ENCODE results near the gene SPOPL. TPM values are rescaled to one million over a fixed set of nuclear protein-coding genes. Genes with fewer than 3 reads are reported as not detected.
"Not testable (repeated sequence)": the region's sequence is repeated elsewhere in the genome, so short reads cannot be mapped to it uniquely, and the experiment has no call there.

The SPOPL gene
- 9.2 and 11.7 TPM in 2 replicates for total RNA-seq

DNA sequence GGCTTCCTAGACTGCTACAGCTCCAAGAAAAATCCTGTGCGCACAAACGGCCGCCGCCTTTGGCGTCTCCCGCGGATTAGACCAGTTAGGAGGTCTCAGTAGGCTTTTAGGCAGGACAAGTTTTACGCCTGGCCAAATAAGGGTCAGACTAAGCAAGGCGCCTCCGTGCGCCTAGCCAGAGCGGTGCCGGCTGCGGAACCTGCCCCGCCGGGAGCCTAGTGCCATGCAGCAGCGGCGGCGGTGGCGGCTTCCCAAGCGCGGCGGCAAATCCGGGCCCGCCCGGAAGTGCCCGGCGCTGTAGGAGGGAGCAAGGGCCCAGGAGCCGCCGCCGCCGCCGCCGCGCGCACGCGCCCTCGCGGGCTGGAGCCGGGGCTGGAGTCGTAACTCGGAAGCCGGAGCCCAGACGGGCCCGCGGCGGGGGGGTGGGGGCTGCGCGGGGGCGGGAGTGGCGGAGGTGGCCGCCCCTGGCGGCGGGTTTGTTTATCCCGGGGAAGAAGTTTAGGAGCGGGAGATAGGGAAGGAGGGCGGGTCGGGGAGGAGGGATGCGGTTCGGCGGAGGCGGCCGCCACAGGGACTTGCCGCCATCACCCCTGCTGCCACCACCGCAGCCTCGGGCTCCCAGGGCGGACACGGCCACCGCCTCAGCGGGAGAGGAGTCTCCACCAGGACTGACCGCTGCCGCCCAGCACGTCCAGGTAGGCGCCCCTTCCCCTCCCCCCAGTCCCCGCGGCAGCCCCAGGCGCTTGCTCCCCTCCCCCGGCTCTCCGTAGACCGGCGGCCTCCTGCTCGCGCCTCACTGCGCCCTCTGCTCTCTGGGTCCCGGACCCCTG is at the start of gene SPOPL:
SPOPL (plus strand) TSS at position 346 of the 830 bp plus-strand sequence. CDS start 48,447 bp downstream, outside the sequence.
- peak; percentile 89 to 92 for DNase-seq (ENCODE audit: low read depth in 2 of 2)

DNA sequence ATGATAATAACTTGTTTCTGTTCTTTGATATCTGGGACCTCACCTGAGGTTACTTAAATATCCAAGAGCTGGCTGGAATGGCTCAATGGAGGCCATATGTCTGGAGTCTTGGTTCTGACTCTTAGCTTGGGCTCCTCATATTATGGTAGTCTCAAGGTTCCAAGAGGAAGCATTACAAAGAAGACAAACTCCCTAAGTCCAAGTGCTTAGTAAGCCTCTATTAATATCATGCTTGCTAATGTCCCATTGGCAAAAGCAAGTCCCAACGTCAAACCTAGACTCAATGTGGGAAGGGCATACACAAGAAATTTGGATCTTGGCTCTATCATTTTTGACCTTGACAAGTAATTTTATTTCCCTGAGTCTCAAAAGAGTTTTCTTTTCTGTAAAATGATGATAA is 49.2 kb upstream of the SPOPL start:
- DNase-seq (ENCODE audit: low read depth in 2 of 2), result no peak

DNA sequence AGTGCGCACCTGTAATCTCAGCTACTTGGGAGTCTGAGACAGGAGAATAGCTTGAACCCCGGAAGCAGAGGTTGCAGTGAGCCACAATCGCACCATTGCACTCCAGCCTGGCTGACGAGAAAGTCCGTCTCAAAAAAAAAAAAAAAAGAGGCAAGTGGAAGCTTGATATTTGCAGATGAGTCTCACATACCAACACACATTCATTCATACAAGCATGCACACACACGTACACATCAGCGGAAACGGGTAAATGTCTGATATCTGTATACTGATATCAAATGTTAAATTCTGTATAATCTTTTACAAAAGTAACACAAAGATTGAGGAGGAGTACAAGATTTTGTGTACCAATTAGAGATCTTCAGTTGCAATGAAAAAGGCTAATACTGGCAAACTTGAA is 47.8 kb upstream of the SPOPL start:
- no peak for DNase-seq (ENCODE audit: low read depth in 2 of 2)

DNA sequence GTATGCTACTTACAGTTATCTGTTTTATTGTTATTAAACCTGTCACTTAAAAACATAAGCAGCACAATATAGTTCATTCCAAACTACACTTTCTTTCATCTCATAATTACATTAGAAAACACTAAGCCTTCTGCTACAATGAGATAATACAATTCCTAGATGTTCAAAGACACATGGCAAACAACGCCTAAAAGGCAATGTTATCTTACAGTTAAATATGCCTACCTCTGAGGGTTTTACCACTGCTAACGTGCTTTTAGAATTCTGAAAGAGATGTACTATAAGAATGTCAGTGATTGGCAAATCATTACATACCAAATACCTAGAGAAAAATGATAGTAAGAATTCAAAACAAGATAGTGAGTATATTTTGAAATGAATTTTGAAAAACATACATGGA is 46.8 kb upstream of the SPOPL start:
- no peak for DNase-seq (ENCODE audit: low read depth in 2 of 2)

DNA sequence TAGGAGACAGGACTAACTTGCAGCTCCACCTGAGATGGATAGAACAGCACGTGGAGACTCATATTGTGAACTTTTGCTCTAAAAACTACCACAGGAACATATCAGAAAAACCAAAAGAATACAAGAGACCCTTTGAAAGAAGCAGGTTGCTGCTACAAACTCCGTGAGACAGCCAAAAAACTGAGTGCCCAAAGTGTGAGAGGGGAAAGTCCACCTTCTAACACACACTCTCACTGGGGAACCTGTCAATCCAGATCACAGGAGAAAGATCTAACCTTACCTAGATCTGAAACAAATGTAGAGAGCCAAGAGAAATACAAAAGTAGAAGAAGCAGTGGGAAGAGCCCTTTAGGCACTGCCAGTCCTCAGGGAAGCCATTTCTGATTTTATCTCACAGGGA is 46.3 kb upstream of the SPOPL start:
- no peak for DNase-seq (ENCODE audit: low read depth in 2 of 2)

DNA sequence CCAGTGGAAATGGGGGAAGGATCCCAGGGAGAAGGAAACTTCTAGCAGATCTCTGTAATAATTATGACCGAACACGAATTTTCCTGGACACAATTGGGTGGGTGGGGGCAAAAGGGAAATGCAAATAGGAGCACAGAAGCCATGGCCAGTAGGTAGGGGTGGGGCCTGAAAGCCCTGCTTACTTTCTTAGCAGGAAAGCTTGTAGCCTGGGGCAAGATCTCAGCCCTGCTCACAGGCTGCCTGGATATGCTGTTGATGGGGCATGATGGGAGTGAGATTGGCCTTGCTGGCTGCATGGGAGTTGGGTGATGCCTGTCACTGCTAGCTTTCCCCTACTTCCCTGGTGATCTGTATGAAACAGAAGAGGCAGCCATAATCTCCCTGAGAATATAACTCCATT is 45.9 kb upstream of the SPOPL start:
- DNase-seq (ENCODE audit: low read depth in 2 of 2), result no peak

DNA sequence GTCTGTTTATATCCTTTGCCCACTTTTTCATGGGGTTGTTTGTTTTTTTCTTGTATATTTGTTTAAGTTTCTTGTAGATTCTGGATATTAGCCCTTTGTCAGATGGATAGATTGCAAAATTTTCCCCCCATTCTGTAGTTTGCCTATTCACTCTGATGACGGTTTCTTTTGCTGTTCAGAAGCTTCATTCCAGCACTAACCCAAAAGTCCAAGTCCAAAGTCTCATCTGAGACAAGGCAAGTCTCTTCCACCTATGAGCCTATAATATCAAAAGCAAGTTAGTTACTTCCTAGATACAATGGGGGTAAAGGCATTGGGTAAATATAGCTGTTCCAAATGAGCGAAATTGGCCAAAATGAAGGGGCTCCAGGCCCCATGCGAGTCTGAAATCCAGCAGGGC is 38.9 kb upstream of the SPOPL start:
- DNase-seq (ENCODE audit: low read depth in 2 of 2), result not testable (repeated sequence)

DNA sequence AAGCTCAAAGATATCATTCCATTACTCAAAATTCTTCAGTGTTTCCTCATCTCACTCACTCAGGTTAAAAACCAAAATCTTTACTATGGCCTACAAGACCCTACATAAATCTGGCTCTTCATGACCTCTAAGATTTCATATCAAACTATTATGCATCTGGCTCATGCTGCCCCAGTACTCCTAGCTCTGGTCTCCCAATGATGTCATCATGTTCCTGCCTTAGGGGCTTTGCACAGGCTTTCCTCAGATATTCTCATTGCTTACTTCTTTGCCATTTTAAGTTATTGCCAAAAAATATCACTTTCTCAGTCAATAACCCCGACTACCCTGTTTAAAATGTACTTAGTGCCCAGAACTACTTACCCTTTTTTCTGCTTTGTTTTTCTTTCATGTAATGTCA is 33.0 kb upstream of the SPOPL start:
- DNase-seq (ENCODE audit: low read depth in 2 of 2), result no peak

DNA sequence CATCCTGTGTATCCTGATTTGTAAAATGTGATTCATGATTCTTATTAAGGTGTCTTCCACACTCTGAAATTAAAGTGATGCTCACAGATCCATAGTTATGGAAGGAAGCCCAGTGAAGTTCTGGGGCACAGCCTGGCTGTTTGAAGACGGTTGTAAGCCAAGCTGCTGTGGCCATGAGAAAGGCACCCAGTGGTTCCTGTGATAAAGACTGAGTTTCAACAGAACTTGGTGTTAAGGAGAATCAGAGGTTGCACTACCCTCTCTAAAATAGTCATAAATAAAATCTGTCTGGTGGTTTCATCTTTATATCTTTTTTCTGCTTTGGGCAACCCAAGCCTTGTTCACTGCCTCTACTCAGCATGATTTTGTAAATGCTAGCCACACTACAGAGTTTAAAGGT is 32.2 kb upstream of the SPOPL start:
- DNase-seq (ENCODE audit: low read depth in 2 of 2), result no peak

DNA sequence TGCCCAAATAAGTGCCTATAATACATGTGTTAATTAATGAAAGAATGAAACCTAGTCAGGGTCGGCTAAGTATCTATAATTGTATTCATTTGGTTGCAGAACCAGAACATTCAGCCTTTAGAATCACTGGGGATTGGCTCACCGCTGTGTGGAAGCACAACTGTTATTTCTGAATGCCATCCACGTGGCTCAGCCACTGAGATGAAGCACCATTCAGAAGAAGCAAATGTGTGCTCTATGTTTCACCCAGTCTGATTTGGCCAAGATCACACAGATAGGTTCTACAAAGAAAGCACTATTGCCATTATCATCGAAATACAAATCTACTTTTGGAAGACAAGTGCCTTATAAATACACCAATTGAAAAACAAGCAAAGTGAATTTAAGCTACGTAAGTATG is 30.6 kb upstream of the SPOPL start:
- no peak for DNase-seq (ENCODE audit: low read depth in 2 of 2)

DNA sequence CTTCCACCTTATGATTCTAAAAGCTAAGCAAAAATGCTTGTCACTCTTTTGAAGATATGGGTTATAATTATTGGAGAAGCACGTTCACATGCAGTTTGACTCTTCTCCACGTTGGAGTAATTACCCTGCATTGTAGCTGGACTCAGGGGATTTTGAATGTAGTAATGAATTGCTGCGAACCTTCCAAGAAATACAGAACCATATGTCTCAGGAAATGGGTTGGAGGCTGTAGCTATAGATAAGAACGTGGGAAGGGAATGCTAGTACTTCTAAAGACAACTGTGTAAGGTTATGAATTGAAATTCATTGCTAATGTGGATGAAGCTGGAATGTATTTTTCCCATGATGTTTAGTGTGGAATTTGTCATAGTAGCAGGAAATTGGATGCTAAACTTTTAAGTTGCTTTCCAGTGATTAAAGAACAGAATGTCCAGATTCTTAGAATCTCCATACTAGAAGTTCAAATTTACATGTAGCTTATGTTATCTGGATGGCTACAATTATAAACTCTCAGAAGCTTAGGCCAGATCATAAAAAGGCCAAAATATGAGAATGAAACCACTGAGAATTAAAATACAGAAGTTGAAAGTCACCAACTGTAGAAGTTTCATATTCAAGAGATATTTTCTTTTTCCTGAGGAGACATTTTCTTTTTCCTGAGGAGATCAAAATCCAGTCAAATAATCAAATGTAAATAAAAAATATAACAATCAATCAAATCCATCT is 27.3 kb upstream of the SPOPL start:
- DNase-seq (ENCODE audit: low read depth in 2 of 2), result peak; percentile 20 to 67

DNA sequence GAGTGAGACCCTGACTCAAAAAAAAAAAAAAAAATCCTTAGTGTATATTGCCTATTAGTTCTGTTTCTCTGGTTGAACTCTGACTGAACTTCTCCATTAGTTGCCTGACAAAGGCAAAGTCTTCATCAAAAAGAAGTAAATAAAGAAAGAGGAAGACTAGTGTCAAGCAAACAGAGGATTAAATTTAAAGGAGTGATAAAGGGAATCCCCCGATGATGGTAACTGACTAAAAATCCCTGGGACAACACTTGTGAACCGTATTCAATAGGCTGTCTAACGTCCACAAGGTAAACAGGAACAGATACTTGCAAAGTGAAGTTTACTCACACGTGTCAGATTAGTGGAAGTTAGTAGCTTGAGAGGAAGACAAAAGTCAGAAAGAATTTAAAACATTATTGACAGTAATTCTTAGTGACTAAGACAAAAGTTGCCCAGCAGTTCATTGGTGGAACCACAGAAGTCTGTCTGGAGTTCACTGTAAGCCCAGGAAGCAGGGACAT is 26.2 kb upstream of the SPOPL start:
- peak in 1 of 2 donors; percentile 14 for DNase-seq (ENCODE audit: low read depth in 2 of 2)

DNA sequence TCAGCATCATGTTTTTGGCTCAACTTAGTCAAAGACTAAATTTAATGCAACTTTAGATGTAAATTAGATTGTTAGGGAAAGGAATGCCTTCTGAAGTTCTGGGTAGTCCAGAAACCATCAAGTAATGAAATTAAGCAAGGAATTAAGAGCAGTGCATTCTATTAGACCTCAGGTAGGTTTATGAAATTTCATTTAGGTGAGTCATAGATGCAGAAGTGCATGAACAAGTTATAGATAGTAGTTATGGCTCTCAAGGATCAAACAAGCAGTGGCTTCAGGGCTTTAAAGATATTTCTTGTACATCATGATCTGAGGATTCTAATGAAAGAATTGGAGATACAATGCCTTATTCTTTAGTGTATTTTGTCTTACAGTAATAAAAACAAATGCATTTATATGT is 25.4 kb upstream of the SPOPL start:
- DNase-seq (ENCODE audit: low read depth in 2 of 2), result no peak

DNA sequence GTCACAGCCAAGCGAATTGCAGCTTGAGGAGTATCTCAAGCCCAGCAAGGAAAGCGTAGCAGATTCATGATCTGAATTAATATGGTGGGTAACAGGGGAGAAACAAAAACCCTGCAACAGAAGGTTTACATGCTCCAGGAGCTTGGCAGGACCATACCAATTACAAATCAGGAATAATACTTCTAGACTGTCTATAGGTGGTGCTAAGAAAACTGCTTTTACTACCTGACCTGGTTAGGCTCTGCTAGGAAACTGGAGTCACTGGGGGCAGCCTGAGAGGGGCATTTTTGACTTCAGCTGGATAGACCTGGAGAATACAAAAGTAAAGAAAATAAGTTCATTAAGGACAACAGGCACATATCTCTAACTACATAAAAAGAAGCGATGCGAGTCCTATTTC is 24.6 kb upstream of the SPOPL start:
- no peak for DNase-seq (ENCODE audit: low read depth in 2 of 2)

DNA sequence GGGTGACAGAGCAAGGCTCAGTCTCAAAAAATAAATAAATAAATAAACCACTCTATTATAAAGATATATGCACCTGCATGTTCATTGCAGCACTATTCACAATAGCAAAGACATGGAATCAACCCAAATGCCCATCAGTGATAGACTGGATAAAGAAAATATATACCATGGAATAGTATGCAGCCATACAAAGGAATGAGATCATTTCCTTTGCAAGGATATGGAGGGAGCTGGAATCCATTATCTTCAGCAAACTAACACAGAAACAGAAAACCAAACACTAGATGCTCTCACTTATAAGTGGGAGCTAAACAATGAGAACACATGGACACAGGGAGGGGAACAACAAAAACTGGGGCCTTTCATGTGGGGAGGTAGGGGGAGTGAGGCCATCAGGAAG is 18.8 kb upstream of the SPOPL start:
- not testable (repeated sequence) for DNase-seq (ENCODE audit: low read depth in 2 of 2)

DNA sequence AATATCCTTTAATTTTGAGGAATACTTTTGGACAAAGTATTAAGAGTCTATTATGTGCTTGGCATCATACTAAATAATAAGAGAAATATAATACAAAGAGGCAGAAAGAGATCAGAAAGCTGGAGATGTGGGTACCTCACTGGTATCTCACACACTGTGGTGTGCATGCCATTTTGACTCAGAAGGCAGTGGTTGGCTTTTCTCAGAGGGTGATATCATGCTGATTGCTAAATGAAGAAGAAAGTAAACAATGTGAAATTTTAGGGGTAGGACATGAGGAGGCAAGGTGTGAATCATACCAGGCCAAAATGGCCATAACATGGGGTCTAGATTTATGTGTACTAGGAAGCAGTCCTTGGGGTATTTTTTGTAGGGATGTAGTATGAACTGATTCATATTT is 16.6 kb upstream of the SPOPL start:
- no peak for DNase-seq (ENCODE audit: low read depth in 2 of 2)

DNA sequence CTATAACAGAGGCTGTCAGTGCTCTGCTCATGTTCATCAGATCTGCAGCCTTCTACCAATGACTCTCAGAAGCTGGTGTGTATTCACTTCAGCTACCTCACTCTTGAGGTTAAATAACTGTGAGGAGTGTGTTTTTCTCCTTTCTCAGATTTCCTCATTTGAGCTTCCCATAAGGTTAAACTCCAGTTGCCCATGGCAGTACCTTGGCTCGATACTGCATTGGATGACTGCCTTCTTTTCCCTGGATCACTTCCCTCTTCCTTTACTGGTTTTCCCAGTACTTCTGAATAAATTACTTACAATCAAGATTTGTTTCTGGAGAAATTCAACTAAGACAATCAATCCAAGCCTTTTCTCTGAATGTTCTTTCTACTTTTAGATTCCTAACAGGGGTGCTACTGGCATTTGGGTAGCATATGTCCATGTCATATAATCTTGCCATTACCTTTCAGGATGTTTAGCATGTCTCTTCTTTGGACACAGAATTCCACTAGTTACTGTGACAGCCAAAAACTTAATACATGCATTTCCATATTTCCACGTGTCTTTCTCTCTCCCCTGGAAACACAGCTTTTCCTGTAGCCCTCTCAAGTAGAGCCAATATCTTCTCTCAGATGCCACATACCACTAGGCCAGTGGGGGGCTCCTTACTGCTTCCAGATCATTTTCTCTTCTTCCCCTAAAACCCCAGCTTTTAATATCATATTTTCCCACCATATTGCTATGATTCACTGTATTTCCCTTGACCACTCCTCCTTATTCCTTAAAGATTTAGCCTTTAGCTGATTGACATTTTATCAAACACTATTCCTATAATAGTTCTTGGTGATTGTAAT is 15.0 kb upstream of the SPOPL start:
- DNase-seq (ENCODE audit: low read depth in 2 of 2), result no peak

DNA sequence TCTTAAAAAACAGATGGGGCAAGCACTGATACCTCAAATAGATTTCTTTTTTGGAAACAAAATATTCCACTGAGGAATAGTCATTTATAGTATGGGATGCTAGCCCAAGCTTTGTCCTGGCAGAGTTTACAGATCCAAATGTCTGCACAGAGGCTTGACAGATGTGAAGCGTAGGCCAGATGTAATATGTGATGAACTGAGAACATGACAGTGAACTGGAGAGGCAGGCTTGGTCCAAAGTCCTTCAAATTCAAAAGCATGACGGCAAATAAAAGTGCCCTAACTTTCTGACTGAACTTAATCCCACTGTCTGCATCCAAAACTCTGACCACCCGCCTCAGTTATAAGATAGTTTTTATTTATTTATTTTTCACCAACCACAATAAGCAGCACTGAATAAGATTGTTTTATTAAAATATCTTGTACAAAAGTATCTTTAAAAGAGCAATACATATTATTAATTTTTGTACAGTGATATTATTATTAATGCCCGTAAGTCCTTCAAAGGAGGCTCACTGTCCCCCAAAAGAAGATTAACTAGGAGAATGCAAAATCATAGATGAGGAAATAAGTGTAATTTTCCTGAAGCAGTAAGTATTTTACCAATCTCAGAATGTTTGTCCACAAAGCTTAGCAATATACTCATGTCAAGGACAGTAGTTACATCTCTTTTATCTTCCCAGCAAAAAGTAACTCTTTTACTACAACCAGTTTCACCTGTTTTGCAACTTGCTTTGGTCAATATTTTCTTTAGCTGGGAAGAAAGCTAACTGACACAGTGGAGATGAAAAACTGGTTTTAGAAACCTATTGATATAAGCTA is 10.7 kb upstream of the SPOPL start:
- no peak for DNase-seq (ENCODE audit: low read depth in 2 of 2)

DNA sequence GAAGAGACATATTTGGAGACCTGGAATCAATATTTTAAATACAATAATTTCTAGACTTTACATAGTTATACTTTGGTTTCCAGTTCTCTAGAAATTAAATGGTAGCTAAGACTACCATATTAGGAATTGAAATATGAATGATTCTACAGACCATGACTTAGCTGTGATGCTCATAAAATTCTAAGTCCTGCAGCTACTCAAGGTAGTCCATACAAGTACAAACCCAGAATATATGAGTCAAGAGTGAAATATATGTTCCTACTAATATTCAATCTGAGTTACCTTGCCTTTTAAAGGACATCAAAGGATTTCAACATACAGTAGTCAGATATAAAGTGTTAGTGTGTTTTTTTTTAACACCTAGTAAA is 10.1 kb upstream of the SPOPL start:
- no peak for DNase-seq (ENCODE audit: low read depth in 2 of 2)

DNA sequence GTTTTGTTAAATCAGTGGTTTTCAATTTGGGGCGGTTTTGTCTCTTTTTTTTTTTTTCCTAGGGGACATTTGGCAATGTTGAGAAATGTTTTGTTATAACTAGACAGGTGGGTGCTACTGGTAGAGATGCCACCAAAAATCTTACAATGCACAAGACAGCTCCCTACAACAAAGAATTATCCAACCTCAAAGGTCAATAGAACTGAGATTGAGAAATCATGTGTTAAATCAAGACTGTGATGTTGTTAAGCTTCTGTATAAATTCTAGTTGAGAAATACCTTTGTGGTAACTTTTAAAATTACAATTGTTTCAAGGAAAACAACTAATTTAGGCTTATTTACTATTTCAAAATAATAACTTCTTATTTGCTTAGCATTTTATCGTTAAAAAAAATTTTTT is 9.4 kb upstream of the SPOPL start:
- DNase-seq (ENCODE audit: low read depth in 2 of 2), result no peak

DNA sequence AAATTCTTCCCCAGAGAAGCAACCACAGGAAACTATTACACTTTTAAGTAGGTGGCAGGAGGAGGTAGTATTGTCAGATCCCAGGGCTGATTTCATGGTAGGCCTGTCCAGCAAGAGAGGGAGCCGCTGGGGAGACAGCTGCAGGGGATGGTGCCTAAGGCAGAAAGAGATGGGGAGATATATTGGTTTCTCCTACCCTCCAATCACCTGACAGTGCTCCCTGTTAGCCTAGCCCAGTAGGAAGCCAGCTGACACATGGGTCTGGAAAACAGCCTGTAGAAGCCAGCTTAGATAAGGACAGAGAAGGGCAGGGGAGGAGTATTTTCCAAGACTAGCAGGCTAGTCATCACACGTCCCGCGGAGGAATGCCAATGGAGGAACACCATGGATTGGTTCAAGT is 8.2 kb upstream of the SPOPL start:
- no peak for DNase-seq (ENCODE audit: low read depth in 2 of 2)

All from lung microvascular endothelial cell (primary cell).